HG03025 (cell line): ENCODE results near the gene SMAD6.
"Not testable (repeated sequence)": the region's sequence is repeated elsewhere in the genome, so short reads cannot be mapped to it uniquely, and the experiment has no call there.

Experiments used
- ATAC-seq: cut with Tn5 transposase; IDR thresholded peaks from one replicate; pipeline ENCODE4 v1.9.1; 2021; ENCODE audit warnings: mild to moderate bottlenecking, moderate library complexity; ENCODE audit not compliant: unreplicated experiment, low FRiP score

SMAD6 gene

DNA sequence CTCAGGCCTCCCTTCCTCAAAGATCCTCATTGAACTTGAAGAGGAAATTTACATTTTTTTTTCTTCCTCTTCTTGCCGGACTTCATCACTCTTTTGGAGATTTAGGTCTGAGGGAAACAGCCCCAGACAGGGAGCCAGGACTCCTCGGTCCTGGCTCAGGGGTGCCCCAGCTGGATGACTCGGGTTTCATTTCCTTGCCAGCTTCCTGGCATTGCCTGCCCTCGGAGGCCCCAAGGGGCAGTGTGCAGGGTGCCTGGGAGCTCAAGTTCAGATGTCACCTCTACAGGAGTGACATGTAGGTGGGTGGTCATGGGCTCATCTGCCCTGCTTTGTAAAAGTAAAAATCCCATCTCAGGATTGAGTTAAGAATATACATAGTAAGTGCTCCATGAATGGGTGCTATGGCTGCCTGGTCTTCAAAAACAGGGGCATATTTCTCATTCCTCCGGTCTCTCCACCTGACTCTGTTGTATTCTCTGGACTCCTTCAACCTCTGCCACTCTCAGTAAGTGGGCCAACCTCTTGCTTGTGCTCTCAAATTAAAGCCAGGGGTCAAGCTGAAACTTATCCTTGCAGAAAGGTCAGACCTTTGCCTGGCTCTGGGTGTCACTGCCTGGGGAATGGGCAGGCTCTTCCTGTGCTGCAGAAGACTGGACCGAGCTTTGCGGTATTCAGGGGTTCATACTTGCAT lies 51.8 kb downstream of the SMAD6 start:
- no peak for ATAC-seq

DNA sequence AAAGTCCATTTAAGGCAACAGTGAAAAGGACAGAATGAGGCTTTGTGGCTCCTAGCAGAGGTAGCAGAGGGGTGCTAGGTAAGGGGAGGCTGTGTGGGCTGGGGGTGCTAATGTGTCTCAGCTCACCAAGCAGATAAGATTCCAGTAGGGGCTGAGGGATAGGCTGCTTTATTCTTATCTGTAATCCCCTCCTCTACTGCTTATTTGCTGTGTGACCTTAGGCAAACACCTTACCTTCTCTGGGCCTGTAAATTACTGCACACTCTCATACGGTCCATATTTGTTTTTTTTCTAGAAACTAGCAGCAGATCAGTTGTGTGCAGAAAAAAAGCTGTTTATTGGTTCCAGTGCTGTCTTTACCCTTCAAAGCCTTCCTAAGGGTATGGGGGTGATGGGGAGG lies 52.8 kb downstream of the SMAD6 start:
- no peak for ATAC-seq

DNA sequence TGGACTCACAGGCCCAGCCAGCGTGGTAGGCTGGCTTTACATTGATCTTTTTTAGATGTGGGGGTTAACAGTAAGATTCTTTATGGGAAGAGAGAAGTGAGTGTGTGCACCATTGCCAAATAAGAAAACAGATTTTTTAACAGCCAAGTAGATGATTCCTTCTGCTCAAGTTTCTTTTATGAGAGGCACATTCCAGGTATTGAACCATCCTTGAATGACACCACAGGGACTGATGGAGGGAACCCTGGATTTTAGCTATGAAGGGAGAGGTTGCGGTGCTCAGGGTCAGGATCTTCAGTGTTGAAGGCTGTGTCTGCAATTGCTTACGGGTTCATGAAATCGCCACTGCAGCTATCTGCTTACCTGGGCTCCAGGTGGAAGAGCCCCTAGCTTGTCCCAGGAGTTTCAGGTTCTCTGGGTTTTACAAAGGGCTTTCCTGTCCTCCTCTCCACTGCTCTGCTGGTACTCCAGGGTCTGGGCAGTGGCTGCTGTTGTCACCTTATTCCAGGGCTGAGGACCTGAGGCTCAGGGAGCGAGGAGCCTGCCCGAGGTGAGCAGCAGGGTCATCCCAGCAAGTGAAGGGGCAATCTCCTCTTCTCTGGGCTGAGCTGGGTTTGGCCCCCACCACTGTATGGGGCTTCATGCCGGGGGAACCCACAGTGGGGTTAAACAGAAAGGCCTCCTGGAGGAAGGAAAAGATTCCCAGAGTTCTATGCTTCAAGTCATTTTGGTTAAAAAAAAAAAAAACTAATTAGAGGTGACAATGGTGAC lies 53.4 kb downstream of the SMAD6 start:
- no peak for ATAC-seq

DNA sequence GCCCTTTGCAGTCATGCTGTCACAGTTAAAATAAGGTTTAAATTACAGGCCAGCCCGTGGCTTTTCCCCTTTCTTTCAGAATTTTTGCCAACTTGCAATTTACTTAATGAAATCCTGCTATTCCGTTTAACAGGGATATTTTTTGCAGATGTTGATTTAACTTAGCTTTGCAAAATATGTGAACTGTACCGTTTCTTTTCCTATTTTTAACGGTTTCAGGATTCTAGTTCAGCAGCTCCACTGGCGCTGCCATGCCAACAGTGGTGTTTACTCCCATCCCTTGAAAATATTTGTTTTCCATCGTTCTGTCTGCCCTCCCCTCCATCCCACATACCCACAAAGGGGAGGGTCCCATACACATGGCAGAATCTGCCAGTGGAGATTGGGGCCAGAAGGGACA lies 54.3 kb downstream of the SMAD6 start:
- ATAC-seq: no peak

DNA sequence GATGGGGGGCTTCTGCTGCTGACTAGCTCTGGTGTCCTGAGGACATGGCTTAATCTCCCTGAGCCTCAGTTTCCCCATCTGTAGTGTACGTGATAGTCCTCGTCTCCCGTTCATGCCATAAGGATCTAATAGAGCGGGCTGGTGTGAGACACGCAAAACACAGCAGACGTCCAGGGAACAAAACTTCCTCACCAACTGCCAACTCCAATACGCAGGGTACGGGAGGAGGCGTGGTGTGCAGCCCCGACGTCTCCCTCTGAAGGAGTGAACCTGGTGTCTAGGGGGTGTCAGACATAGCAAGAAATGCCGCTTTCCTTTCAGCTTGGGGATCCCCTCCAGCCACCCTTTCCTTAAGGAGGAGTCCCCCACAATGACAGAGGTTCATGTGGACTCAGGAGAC lies 55.0 kb downstream of the SMAD6 start:
- ATAC-seq: no peak

DNA sequence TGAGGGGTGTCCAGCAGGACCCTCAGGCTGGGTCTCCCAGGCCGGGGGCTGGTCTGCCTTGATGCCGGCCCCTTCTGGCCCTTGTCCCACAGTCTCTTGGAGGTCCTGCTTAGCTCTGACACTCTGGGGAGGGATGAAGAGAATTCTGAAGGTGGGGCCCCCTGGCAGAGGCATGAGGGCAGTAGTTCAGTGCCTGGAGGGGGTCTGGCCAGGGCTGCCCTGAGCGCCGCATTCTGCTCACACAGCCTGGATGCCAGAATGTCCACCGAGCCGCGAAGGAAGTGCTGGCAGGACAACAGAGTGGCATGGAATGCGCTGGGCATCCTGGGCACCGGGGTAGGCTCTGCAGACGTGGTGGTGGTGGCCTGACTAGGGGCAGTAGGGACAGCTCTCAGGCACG lies 55.5 kb downstream of the SMAD6 start:
- no peak for ATAC-seq

DNA sequence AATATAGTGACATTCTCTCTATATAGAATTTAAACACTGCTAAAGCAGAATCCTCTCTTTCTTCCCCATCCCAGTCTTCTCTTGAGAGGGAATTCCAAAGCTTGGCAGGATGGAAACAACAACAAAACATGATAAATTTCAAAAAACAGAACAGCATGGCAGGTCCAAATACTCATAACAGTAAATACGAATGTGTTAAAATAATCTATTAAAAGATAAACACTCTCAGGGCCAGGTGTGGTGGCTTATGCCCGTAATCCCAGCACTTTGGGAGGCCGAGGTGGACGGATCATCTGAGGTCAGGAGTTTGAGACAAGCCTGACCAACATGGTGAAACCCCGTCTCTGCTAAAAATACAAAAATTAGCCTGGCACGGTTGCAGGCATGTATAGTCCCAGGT lies 56.2 kb downstream of the SMAD6 start:
- ATAC-seq: not testable (repeated sequence)

DNA sequence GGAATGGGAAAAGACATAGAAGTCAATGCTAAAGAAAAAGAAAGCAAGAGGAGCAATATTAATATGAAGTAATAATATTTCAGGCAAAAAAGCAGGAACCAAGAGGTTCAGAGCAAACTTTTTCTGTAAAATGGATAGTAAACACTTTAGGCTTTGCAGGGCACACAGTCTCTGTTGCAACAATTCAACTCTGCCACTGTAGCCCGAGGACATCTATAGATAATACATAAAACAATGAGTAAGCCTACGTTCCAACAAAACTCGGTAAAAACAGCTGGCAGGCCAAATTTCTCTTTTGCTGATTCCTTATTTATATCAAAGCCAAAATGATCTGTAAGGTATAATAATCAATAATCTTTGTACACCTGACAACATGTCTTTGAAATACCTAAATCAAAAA lies 56.8 kb downstream of the SMAD6 start:
- no peak for ATAC-seq

DNA sequence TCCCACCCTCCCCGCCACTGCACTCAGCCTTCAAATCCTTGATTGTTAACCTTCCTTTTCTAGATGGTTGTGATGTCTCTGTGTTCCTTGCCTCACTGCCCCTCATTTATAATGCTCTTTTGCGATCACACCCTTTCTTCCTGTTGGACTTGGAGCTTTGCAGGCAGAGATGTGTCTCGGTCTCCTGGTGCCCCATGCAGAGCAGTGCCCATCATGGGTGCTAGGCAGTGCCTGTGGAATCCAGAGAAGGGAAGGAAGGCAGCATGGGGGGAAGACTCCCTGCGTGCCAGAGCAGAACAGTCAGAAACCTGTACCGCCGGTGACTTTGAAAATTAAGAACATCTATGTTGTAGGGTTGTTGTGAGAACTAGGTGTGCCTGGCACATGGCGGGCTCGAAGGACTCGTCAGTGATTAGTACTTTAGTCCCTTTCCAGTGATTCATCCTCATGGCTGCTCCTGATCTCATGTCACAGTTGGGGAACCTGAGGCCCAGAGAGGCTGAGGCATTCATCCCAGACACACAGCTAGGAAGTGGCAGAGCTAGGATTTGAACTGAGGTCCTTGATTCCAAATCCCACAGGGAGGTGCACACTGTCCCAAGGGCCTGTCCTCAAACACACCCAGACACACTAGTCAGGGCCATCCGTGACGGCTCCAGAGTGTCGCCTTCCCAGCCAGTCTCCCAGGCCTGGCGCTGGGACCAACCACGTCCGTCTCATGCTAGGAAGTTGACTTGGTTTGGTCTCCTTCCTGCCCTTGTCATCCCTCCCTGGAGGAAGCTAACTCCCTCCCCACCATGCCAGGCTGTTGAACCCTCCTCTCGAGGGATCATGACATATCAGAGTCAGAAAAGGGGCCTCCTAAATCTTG lies 58.3 kb downstream of the SMAD6 start:
- ATAC-seq: no peak

DNA sequence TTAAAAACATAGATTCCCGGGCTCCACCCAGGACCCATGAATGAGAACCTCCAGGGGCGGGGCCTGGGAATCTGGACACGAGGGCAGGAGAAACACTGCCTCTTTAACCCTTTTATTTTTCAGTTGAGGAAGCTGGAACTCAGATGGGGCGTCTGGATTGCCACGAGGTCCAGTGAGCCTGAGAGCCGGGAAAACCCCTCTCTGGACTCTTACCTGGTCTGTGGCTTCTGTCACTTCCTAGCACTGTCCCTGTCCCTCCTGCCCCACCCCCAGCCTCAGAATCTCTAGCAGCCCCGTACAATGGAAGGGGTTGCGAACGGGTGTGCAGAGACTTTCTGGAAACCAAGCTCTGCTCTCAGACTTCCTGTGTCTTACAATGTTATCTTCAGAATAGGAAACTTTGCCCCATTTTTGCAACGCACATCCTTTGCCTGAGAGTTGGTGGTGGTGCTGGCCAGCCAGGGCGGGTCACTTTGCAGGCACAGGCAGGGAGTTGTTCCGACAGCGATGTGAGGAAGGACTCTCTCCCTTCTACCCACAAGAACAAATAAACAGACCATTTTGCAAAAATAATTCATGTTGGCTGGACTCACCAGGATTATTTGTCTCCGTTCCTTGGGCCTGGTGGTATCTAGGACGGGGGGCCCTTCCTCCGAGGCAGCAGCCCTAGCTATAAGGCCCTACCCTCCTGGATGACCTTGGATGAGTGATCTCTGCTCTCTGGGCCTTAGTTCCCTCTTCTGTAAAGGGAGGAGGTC lies 59.1 kb downstream of the SMAD6 start:
- no peak for ATAC-seq

DNA sequence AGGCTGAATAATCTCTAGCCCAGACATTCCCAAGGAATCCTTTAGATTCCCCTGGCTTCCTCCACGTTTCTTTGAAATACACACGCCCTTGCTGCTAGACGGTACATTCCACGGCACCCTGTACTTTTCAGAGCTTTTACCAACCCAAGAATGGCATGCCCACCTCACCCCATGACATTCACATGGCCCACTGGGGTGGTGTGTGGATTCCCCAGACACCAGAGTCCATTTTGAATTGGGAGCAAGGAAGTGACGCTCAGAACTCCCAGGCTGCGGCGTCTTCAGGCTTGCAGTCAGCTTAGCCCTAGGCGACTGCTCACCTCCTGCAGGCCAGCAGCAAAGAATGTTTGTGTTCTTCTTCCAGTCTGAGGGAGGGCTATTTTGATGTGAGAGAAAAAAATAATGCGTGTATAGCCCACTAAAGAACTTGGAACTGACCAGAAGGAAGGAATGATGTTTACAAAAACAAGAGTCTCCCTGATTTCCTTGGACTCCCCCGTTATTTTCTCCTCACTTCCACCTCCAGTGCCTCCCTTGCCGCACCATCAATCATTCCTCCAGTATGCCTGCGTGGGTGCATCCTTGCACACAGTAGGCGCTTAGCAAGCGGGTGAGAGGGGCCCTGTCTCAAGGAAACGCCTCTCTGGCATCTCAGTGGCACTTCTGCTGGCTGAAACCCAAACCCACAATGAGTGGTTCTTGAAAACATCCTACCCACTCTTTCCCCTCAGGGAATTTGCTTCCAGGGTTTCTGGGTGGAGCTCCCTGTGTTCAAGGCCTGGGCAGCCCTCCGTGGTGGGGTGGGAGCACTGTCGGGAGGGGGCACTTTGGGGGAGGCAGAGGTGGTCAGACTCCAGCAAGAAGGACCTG lies 59.9 kb downstream of the SMAD6 start:
- ATAC-seq: no peak

DNA sequence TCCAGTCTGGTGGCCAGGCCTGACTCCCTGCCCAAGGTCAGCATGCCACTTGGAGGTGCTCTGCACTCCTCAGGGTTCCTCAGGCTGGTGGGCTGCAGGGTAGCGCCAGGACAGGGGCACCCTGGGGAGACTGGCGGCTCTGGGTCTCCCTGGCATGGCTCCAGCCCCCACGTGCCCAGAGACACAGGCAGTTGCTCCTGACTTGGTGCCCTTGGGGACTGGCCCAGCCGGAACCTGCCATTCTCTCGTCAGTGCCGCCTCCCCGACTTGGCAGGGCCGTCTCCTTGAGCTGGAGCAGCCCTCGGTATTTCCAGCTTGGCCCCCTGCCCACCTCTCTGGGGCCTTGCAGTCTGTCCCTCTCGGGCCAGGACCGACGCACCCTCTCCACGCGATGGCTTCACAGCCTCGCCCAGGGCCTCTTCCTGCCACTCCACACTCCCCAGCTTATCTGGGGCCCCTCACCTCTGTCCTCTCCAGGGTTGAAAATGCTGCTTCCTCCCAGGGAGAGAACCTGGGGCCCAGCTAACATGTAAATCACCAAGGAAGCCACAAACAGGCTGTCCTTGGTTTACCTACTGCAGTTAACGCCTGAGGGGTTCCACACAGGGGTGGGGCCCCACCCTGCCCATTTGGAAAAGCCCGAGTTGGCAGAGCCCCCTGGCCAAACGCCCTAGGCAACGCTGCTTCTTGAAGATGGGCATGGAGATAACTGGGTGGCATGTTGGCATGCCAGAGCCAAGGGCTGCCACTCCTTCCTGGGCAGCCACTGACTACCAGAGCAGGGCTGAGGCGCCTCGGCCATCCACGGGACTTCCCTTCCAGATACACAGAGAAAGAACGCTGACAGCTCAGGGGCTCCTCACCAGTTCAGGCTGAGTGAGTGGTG lies 61.4 kb downstream of the SMAD6 start:
- ATAC-seq: no peak

DNA sequence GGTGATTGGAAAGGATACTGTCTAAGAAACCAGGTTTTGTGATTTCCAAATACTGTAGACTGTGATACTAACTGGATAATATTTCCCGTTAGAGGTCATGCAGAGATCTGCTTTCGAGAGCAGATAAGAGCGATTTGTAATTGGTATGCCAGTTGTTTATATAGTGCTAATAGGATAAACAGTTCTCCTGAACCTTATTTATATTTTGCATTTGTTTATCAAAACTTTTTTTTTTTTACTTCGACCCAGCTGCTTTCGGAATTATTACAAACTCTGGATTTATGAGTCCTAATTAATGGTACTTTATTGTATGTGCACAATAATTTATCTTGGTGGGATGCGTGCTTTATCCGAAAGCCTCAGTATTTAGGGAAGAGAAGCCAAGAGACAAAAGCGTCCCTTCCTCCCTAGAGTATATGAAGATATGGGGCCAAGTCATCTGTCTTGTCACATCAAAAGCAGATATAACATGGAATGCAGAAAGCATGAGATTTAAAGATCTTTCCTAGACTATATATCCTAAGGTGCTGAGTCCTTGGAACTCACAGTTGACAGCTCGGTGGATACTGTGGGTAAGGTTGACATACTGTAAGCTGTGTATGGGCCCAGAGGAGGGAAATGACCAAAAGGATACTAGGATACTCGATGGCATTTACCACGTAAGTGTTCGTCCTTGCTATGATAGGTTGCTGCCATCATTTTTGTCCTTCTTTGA lies 62.2 kb downstream of the SMAD6 start:
- no peak for ATAC-seq

DNA sequence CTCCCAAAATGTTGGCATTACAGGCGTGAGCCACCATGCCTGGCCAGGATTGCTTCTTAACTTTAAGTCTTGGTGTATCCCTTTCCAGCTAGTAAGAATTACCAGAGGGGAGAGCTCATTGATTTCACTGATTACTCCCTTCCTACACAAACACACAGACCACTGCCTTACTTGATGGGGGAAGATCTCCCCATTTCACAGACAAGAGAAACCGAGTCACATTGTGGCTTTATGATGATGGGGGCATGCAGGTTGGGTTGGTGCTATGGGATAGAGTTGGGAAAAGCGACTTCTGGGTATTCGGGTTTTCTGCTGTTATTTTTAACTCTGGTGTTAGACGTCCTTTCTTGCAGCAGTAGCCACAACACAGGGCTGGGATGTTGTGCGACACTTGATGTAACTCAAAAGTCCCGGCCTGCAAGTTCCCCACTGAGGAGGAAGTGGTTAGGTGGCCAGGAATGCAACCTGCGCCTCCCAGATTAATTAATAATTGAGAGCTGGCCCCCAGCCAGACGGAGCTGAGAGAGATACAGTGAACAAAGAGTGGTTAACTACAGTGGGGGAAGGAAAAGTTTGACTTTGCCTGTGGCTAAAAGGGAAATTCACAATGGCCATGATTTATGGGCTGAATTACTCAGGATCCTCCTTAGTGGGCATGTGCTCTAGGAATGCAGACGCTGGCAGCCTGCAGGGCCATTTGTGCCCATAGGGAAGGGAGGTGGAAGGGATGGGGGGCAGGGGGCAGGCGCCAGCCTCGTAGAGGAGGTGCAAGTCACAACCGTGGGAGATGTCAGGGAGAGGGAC lies 63.6 kb downstream of the SMAD6 start:
- ATAC-seq: no peak

DNA sequence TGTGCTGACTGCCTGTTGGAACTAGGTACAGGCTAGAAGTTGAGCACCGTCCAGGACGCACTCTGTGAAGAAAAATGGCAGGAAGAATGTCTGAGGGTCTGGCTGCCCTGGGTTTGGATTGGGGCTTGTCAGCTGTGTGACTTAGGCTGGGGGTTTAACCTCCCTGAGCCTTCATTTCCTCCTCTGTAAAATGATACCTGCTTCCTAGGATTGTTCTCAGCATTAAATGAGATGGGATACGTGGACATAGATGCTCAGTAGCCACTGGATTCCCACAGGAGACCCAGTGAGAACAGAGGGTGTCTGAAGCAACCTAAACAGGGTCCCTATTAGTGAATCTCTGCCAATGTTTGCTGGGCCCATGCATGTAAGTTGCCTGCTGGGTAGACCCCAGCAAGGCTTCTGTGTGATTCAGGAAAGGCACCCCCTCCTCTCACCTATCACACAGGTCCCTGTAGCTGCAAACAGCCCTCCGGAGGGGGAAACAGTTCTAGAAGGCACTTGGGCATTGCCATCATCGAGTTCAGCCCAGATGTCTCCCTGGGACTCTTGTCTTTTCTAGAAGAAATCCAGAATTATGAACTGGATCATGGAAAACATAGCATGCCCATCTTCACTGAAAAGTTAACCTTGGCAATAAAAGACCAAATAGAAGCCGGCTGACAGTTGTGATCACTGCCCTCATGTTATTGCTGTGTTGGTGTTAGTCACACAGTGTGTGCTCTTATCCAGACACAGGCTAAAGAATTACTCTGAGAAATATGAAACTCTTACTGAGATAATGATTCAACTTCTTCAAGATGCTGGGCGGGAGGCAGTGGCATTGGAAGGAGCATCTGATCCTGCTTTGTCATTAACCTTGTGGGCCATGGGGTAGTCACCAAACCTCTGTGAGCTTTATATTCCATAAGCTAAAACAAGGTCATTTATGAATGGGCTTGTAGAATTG lies 64.5 kb downstream of the SMAD6 start:
- no peak for ATAC-seq

DNA sequence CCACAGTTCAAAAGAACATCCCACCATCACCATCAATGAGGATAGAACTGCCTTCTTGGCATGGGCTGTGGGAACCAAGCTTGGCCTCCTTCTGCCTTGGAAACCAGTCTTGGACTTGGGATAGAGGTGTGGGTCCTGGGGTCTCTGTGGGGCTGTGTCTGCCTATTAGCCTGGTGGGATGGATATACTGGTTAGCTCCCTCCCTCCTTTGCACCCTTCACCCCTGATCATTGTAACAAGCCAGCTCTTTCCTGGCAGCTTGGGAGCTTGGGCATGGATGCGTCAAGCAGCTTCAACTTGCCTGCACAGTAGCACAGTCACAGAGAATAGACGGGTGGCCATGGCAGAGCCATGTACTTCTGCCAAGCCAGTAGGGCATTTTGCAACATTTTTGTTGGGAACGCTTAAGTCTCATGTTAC lies 65.2 kb downstream of the SMAD6 start:
- ATAC-seq: no peak
